Suprapubic skin (tissue), 4 donors: Measurements from ENCODE around the gene SEMA5A. TPM values are rescaled to one million over a fixed set of nuclear protein-coding genes. Genes with fewer than 3 reads are reported as not detected.

Experiments used
- DNase-seq, 2 donors: peaks; one replicate each; pipeline ENCODE4 v3.0.0-alpha.2; 2019; ENCODE audit warnings: low spot score in 2 of 2
- H3K27ac ChIP-seq: fragments of 200-600 bp; sonication (generic); one replicate; pipeline ENCODE4 v1.5.1; 2019
- H3K27me3 ChIP-seq: fragments of 200-600 bp; sonication (generic); one replicate; pipeline ENCODE4 v1.5.1; 2019
- H3K36me3 ChIP-seq: fragments of 200-600 bp; sonication (generic); one replicate; pipeline ENCODE4 v1.5.1; 2019
- H3K4me1 ChIP-seq: fragments of 200-600 bp; sonication (generic); one replicate; pipeline ENCODE4 v1.5.1; 2019
- H3K4me3 ChIP-seq: fragments of 200-600 bp; sonication (generic); one replicate; pipeline ENCODE4 v1.5.1; 2019; ENCODE audit warnings: mild to moderate bottlenecking
- H3K9me3 ChIP-seq: fragments of 200-600 bp; sonication (generic); one replicate; pipeline ENCODE4 v1.5.1; 2019
- CTCF ChIP-seq, 2 donors: fragments of 200-600 bp in 1 of 2; fragments of 450-650 bp in 1 of 2; sonication (generic) in 1 of 2; IDR thresholded peaks; one replicate each; pipeline ENCODE4 v1.5.1; 2016 to 2019; ENCODE audit warnings: antibody characterized with exemption in 2 of 2, mild to moderate bottlenecking in 1 of 2, moderate library complexity in 1 of 2
- EP300 ChIP-seq: sonication (generic); formaldehyde crosslinking; IDR thresholded peaks from one replicate; pipeline ENCODE4 v1.6.1; 2017; ENCODE audit warnings: antibody characterized with exemption
- POLR2A ChIP-seq, 2 donors: fragments of 450-650 bp; IDR thresholded peaks; one replicate each; pipeline ENCODE4 v1.6.1; 2017; ENCODE audit warnings: antibody characterized with exemption in 2 of 2, mild to moderate bottlenecking in 2 of 2, moderate library complexity in 2 of 2
- POLR2AphosphoS5 ChIP-seq, 3 donors: sonication (generic); formaldehyde crosslinking; IDR thresholded peaks; one replicate each; pipeline ENCODE4 v1.6.1; 2017; ENCODE audit warnings: antibody characterized with exemption in 3 of 3
- WGBS: methylation state at CpG from one replicate; pipeline ENCODE4 v1.1.5; 2018; 5-methylcytosine and 5-hydroxymethylcytosine counted together
- total RNA-seq, 4 donors: library from RNA; depleted of rRNA; stranded (reverse); fragments of >200 nt; gene quantifications; one replicate each; pipeline ENCODE4 v1.1.0, GENCODE V29; 2016

SEMA5A gene
- total RNA-seq, 4 donors from 2014 or later, result 14.5 to 31.7 (median 23.4) TPM

GRCh38 chr5:9483779-9484178, 62.1 kb downstream of the SEMA5A start:
- H3K4me3 ChIP-seq, result no peak overlapping the region
- H3K36me3 ChIP-seq, result no peaks in the 10 kb centered on the region
- TF ChIP-seq CTCF (IDR thresholded peaks at IDR 0.05), result no peak
- TF ChIP-seq POLR2A (IDR thresholded peaks at IDR 0.05), result no peak
- TF ChIP-seq POLR2AphosphoS5 (IDR thresholded peaks at IDR 0.05), result no peak
- TF ChIP-seq EP300, result no peak
- no peaks in the 10 kb centered on the region for H3K9me3 ChIP-seq
- WGBS, result 83% methylated on average over 3 of the region's 3 CpGs
- no peaks in the 10 kb centered on the region for H3K4me1 ChIP-seq
- no peak for DNase-seq
- no peaks in the 10 kb centered on the region for H3K27me3 ChIP-seq
- no peak overlapping the region for H3K27ac ChIP-seq

- Histone ChIP-seq H3K36me3 (no peaks in the 10 kb centered on the region), H3K27ac (no peak overlapping the region), H3K4me3 (no peak overlapping the region), H3K9me3 (no peaks in the 10 kb centered on the region), H3K4me1 (no peaks in the 10 kb centered on the region), H3K27me3 (no peaks in the 10 kb centered on the region)
- TF ChIP-seq CTCF (IDR thresholded peaks at IDR 0.05) (no peak), EP300 (no peak)
- DNase-seq, result no peak
- WGBS, result 78% methylated on average over 3 of the region's 3 CpGs
Measured at GRCh38 chr5:9483243-9483642, 62.6 kb downstream of the SEMA5A start.

GRCh38 chr5:9482381-9482780, 63.5 kb downstream of the SEMA5A start:
- Histone ChIP-seq H3K4me3 (no peak overlapping the region), H3K4me1 (no peaks in the 10 kb centered on the region), H3K36me3 (no peaks in the 10 kb centered on the region), H3K9me3 (peaks cover 4% of the 10 kb centered on the region), H3K27ac (no peak overlapping the region), H3K27me3 (no peaks in the 10 kb centered on the region)
- no peak for DNase-seq
- no peak for TF ChIP-seq EP300
- no peak for TF ChIP-seq POLR2AphosphoS5 (IDR thresholded peaks at IDR 0.05)
- no peak for TF ChIP-seq CTCF (IDR thresholded peaks at IDR 0.05)
- no peak for TF ChIP-seq POLR2A (IDR thresholded peaks at IDR 0.05)
- WGBS, result 86% methylated on average over 2 of the region's 2 CpGs

- no peak for TF ChIP-seq POLR2A (IDR thresholded peaks at IDR 0.05)
- Histone ChIP-seq H3K36me3 (no peaks in the 10 kb centered on the region), H3K4me3 (no peak overlapping the region), H3K4me1 (no peaks in the 10 kb centered on the region), H3K27ac (no peak overlapping the region), H3K27me3 (no peaks in the 10 kb centered on the region), H3K9me3 (peaks cover 6% of the 10 kb centered on the region)
- DNase-seq, result no peak
- 70% methylated on average over 3 of the region's 3 CpGs for WGBS
Measured at GRCh38 chr5:9480499-9480898, 65.4 kb downstream of the SEMA5A start.

- TF ChIP-seq CTCF (IDR thresholded peaks at IDR 0.05), result no peak
- TF ChIP-seq EP300, result no peak
- no peak for TF ChIP-seq POLR2AphosphoS5 (IDR thresholded peaks at IDR 0.05)
- no peak for TF ChIP-seq POLR2A (IDR thresholded peaks at IDR 0.05)
- DNase-seq, result no peak
- Histone ChIP-seq H3K27me3 (no peaks in the 10 kb centered on the region), H3K9me3 (peaks cover 6% of the 10 kb centered on the region), H3K27ac (no peak overlapping the region), H3K4me1 (no peaks in the 10 kb centered on the region), H3K4me3 (no peak overlapping the region), H3K36me3 (no peaks in the 10 kb centered on the region)
- WGBS, result 36% methylated on average over 3 of the region's 3 CpGs
Measured at GRCh38 chr5:9479990-9480389, 65.9 kb downstream of the SEMA5A start.

- Histone ChIP-seq H3K4me3 (no peak overlapping the region), H3K27me3 (no peaks in the 10 kb centered on the region), H3K27ac (no peak overlapping the region), H3K36me3 (no peaks in the 10 kb centered on the region), H3K4me1 (no peaks in the 10 kb centered on the region), H3K9me3 (peaks cover 6% of the 10 kb centered on the region)
- WGBS, result 69% methylated on average over 7 of the region's 7 CpGs
- DNase-seq, result no peak
- TF ChIP-seq CTCF (IDR thresholded peaks at IDR 0.05) (no peak), POLR2A (IDR thresholded peaks at IDR 0.05) (no peak), EP300 (no peak), POLR2AphosphoS5 (IDR thresholded peaks at IDR 0.05) (no peak)
Measured at GRCh38 chr5:9479361-9479760, 66.5 kb downstream of the SEMA5A start.
